Brain pericyte (primary cell): ENCODE measurements around the gene IL22RA1.

Source experiments
- DNase-seq: peaks from one replicate; pipeline ENCODE4 v3.0.0-alpha.2; 2012; ENCODE audit warnings: low read depth, low spot score

The IL22RA1 gene

DNA sequence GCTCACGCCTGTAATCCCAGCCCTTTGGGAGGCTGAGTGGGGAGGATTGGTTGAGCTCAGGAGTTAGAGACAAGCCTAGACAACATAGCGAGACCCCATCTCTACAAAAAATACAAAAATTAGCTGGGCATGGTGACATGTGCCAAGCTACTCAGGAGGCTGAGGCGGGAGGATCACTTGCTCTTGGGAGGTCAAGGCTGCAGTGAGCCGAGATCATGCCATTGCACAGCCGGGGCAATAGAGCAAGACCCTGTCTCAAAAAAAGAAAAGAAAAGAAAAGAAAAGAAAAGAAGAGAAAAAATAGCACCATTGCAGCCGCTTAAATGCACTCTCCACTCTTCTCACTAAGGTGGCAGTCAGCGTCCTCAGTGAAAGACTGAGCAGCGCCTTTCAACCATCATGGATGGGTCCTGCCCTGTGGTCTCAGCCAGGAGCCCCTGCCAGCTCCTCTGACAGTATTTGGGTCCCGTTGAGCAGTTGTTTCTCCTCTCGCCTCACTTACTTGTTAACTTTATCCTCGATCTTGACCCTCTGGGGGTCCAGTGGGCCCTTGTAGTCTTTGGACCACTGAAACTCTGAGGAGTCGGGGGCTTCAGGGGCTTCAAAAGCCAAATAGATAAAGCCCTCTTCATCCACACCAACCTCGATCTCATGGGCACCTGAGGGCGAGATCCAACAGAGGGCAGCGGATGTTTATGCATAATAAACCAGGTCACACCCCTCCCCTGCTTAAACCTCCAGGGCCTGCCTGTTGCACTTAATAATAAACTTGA, 67.9 kb downstream of the IL22RA1 start:
- DNase-seq, result no peak

DNA sequence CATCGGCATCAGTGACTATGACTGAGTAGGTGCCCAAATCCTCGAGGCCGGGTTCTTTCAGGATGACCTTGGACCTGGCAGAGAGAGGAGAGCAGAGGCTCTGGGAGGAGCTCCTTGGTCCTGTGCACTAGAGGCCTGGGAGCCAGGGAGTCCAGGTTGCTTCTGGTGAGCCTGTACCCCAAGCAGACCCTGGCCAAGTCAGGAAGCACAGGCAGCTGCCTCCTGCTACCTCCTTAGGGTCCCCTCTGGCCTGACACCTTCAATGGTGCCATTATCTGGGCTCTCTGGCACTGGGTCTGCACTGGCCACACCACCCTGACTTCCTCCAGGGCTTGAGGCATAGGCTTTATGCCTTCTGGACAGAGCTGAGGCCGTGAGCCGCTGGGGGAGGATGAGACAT, 68.7 kb downstream of the IL22RA1 start:
- no peak for DNase-seq

DNA sequence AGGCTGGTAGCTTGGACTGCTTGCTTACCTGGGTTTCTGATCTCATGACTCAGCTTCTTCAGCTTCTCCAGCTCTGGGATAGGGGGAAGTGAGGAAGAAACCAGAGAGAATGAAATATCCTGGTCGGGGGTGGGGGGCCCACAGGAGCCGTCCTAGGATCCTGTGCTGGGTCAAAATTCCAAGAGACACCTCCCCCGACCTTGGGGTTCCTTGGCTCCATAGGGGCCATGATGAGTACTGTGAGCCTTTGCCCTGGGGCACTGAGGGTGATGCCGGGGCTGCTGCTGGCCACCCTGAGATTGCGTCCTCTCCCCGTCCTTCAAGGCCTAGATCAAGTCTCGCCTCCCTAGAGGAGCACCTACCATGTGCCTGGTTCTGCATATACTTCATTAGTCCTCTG, 71.0 kb downstream of the IL22RA1 start:
- no peak for DNase-seq

DNA sequence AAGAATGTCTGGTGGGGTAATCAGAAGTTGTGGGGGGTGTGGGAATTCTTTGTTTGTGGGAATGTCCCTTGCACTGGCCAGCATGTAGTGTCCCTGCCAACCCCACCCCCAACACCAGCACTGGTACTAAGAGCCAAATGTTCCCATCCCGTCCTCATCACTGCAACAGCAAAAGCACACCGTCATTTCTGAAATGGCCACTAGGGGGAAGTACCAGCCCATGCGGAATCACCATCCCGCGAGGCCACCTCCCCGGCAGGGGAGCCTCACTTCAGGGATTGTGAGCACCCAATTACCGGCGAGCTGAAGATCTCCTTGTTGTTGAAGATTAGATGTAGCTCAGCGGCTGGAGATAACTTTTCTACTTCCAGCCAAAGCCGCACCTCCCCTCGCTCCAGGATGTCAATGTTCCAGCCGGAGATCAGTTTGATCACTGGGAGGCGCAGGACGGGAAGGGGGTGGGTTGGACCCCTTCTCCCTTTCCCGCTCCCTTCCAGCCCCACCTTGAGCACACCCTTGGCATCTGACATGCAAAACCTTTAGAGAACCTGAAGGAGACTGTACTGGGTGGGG, 72.0 kb downstream of the IL22RA1 start:
- no peak for DNase-seq

DNA sequence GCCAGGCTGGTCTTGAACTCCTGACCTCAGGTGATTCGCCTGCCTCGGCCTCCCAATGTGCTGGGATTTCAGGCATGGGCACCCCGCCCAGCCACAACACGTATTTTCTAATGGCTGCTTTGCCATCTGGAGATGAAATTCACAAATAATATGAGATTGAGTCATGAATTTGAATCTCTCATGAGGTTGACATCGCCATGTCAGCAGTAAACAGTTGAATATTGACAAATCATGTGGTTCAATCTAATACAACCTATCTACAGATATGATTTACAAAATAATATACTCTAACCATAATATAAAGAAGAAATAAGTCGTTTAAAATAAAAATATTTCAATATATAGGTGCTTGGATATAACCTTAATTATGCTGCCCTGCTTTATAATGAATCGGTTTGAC, 73.1 kb downstream of the IL22RA1 start:
- DNase-seq, result no peak
